ENCODE results near the gene PET100.

The PET100 gene

GRCh38 chr19:7612282-7613274 is 17.0 kb upstream of the PET100 start:
- no peak for DNase-seq

DNA sequence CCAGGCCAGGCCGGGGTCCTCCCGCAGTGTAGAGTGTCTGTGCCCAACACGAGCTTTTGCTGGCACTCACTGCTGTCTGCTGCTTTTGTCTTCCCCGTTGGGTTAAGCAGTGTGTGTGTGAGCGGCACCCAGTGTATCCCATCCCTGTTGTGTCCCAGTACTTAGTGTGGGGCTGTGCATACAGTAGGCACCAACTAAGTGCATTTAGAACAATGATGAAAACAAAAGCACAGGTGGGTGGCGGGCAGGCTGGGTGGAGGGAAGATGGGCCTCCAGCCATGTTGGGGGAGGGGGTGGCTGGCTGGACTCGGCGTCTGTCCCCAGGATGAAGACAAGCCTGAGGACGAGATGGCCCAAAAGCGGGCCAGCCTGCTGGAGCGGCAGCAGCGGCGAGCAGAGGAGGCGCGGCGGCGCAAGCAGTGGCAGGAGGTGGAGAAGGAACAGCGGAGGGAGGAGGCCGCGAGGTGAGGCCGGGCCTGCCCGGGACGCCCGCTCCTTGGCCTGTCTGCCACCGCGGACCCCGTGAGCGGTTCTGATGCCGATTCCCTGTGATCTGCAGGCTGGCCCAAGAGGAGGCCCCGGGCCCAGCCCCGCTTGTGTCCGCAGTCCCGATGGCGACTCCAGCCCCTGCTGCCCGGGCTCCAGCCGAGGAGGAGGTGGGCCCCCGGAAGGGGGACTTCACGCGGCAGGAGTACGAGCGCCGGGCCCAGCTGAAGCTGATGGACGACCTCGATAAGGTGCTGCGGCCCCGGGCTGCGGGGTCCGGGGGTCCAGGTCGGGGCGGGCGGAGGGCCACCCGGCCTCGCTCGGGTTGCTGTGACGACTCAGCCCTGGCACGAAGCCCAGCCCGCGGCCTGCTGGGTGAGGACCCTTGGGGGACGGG is 14.5 kb upstream of the PET100 start:
- DNase-seq: no peak

DNA sequence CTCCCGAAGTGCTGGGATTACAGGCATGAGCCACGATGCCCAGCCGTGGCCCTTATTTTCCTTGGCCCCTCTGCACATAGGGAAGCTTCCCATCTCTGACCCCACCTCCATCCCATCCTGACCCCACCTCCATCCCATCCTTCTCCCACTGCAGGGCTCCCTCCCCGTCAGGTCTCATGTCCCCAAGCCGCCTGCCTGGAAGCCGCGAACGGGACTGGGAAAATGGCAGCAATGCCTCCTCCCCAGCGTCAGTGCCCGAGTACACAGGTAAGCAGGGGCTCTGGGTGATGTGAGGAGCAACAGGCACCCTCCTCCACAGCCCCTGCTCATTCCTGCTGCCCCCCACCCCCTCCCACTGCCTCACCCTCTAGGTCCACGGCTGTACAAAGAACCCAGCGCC is 12.4 kb upstream of the PET100 start:
- DNase-seq: no peak

DNA sequence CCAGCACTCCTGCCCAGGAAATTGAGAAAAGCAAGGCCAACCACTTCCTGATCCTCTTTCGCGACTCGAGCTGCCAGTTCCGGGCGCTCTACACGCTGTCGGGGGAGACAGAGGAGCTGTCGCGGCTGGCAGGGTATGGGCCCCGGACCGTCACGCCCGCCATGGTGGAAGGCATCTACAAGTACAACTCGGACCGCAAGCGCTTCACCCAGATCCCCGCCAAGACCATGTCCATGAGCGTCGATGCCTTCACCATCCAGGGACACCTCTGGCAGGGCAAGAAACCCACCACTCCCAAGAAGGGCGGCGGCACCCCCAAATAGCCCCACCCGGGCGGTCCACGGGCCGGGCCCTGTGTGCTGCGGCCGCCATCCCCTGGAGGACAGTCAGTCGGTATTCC is 11.9 kb upstream of the PET100 start:
- DNase-seq: no peak

GRCh38 chr19:7618348-7618747 is 11.2 kb upstream of the PET100 start:
- no peak for DNase-seq

GRCh38 chr19:7618771-7619510 is 10.7 kb upstream of the PET100 start:
- no peak for DNase-seq

- DNase-seq: no peak
These were observed 9.7 kb upstream of the PET100 start for GRCh38 chr19:7619671-7620441.

- no peak for DNase-seq
These were observed 8.9 kb upstream of the PET100 start for GRCh38 chr19:7620442-7621412.

GRCh38 chr19:7622933-7623685 is 6.5 kb upstream of the PET100 start:
- no peak for DNase-seq

GRCh38 chr19:7623725-7624603 is 5.6 kb upstream of the PET100 start:
- no peak for DNase-seq

DNA sequence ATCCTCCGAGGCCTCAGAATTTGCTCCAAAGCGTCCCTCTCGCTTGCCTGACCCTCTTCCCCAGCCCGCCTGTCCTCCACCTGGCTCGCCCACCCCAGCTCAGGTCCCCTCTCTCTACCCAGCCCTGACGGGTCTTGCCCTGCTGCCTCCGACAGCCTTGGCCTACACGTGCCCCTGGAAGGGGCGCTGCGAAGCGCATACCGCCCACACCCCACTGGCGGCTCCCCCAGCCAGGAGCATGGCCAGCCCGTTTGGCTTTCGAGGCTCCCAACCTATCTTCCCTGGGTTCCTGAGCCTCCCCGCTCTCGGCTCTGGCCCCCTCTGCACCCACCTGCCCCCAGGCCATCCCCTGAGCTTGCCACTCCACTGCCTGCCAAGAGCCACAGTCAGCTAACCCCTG is 4.8 kb upstream of the PET100 start:
- no peak for DNase-seq

- no peak for DNase-seq
These were observed 3.7 kb upstream of the PET100 start for GRCh38 chr19:7625763-7626372.

- no peak for DNase-seq
These were observed 2.4 kb upstream of the PET100 start for GRCh38 chr19:7627166-7627565.

- no peak for DNase-seq
These were observed 843 bp upstream of the PET100 start for GRCh38 chr19:7628589-7629311.

DNA sequence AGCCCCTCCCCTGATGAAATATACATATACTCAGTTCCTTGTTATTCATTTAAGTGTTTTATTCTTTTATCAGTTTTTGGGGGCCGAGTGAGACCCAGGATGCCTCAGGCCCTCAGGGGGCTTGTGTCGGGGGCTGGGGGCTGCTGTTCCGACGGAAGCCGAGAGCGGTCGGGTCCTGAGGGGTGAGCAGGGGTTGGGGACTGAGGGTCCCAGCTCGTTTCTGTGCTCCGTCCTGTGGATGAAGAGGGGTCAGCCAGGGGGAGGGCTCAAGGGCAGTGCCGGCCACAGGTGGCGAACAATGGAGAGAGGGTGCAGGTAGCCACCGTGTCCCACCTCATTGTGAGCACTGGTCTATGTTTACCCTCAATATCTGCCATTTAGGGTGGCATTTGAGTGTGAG is 2.0 kb downstream of the PET100 start:
- no peak for DNase-seq

GRCh38 chr19:7632340-7633203 is 3.0 kb downstream of the PET100 start:
- no peak for DNase-seq

- no peak for DNase-seq
These were observed 4.1 kb downstream of the PET100 start, which contains the start of gene PCP2 for GRCh38 chr19:7633698-7634097. Gene PCP2, minus strand, starts transcription at chr19:7633719. Its CDS starts 262 bp downstream, at chr19:7633457.
